WTC11 (cell line): ENCODE data around the gene MYO19.

Source experiments
- GRHL2 ChIP-seq: fragments of 250-450 bp; sonication (Bioruptor Pico); IDR thresholded peaks from 2 replicates; pipeline ENCODE4 v1.8.0; 2022; ENCODE audit warnings: mild to moderate bottlenecking, moderate library complexity; ENCODE audit not compliant: insufficient replicate concordance, severe bottlenecking
- NR1H2 ChIP-seq: sonication (generic); formaldehyde crosslinking; IDR thresholded peaks from 2 replicates; pipeline ENCODE4 v1.9.0; 2021; ENCODE audit warnings: mild to moderate bottlenecking, moderate library complexity, missing genetic modification reagents
- TF ChIP-seq, protein P1 (sequence below): fragments of 250-450 bp; sonication (Bioruptor Pico); IDR thresholded peaks from 2 replicates; pipeline ENCODE4 v2.1.2; 2022; ENCODE audit warnings: mild to moderate bottlenecking, moderate library complexity
- TF ChIP-seq, protein P2 (sequence below): fragments of 200-600 bp; IDR thresholded peaks from 2 replicates; pipeline ENCODE4 v1.8.0; 2022; ENCODE audit warnings: antibody characterized with exemption
- TF ChIP-seq, protein P3 (sequence below): sonication (generic); formaldehyde crosslinking; IDR thresholded peaks from 2 replicates; pipeline ENCODE4 v1.8.1; 2022; ENCODE audit warnings: low read depth, missing genetic modification reagents, borderline replicate concordance
- TF ChIP-seq, protein P4 (sequence below): sonication (generic); formaldehyde crosslinking; conservative IDR thresholded peaks from 2 replicates; pipeline ENCODE4 v1.8.1; 2023; ENCODE audit warnings: mild to moderate bottlenecking, low read depth, missing genetic modification reagents, moderate library complexity

DNA sequence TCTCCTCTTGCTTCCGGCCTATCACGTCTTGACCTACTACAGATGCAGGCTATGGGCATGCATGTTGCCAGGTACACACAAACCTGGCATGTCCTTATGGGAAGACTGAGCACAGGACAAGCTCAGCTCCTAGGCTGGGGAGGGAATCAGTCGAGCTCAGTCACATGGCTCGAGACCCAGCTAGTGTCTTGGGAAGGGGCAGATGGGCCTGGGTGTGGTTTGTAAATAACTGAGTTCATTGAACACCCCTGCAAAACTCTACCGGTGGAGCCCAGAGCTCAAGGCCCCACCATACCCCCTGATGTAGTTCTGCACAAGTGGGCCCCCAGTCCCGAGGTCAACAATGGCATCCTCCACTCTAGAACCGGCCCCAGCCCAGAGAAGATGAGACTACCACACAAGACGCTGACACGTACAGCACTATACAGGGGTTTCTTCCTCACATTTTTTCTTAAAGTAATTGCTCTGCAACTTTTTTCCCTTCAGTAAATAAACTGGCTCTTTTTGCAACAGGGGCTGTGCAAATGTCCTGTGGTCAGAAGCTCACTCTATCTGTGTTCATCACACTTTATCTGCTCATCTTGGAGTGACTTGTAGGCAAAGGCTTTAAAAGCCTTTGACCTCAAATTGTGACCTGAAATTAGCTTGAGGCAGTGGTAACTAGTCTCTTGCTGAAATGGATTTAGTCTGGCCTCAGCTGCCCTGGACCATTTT, 25.2 kb downstream of the MYO19 start:
- TF ChIP-seq, protein P1, sequence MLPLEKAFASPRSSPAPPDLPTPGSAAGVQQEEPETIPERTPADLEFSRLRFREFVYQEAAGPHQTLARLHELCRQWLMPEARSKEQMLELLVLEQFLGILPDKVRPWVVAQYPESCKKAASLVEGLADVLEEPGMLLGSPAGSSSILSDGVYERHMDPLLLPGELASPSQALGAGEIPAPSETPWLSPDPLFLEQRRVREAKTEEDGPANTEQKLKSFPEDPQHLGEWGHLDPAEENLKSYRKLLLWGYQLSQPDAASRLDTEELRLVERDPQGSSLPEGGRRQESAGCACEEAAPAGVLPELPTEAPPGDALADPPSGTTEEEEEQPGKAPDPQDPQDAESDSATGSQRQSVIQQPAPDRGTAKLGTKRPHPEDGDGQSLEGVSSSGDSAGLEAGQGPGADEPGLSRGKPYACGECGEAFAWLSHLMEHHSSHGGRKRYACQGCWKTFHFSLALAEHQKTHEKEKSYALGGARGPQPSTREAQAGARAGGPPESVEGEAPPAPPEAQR (CRISPR knock-in tag) = no peak
- TF ChIP-seq, protein P2, sequence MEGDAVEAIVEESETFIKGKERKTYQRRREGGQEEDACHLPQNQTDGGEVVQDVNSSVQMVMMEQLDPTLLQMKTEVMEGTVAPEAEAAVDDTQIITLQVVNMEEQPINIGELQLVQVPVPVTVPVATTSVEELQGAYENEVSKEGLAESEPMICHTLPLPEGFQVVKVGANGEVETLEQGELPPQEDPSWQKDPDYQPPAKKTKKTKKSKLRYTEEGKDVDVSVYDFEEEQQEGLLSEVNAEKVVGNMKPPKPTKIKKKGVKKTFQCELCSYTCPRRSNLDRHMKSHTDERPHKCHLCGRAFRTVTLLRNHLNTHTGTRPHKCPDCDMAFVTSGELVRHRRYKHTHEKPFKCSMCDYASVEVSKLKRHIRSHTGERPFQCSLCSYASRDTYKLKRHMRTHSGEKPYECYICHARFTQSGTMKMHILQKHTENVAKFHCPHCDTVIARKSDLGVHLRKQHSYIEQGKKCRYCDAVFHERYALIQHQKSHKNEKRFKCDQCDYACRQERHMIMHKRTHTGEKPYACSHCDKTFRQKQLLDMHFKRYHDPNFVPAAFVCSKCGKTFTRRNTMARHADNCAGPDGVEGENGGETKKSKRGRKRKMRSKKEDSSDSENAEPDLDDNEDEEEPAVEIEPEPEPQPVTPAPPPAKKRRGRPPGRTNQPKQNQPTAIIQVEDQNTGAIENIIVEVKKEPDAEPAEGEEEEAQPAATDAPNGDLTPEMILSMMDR = no peak
- TF ChIP-seq, protein P3, sequence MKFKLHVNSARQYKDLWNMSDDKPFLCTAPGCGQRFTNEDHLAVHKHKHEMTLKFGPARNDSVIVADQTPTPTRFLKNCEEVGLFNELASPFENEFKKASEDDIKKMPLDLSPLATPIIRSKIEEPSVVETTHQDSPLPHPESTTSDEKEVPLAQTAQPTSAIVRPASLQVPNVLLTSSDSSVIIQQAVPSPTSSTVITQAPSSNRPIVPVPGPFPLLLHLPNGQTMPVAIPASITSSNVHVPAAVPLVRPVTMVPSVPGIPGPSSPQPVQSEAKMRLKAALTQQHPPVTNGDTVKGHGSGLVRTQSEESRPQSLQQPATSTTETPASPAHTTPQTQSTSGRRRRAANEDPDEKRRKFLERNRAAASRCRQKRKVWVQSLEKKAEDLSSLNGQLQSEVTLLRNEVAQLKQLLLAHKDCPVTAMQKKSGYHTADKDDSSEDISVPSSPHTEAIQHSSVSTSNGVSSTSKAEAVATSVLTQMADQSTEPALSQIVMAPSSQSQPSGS (CRISPR knock-in tag) = no peak
- TF ChIP-seq NR1H2 (CRISPR knock-in tag) = no peak
- TF ChIP-seq GRHL2 (CRISPR knock-in tag) = no peak
- TF ChIP-seq, protein P4, sequence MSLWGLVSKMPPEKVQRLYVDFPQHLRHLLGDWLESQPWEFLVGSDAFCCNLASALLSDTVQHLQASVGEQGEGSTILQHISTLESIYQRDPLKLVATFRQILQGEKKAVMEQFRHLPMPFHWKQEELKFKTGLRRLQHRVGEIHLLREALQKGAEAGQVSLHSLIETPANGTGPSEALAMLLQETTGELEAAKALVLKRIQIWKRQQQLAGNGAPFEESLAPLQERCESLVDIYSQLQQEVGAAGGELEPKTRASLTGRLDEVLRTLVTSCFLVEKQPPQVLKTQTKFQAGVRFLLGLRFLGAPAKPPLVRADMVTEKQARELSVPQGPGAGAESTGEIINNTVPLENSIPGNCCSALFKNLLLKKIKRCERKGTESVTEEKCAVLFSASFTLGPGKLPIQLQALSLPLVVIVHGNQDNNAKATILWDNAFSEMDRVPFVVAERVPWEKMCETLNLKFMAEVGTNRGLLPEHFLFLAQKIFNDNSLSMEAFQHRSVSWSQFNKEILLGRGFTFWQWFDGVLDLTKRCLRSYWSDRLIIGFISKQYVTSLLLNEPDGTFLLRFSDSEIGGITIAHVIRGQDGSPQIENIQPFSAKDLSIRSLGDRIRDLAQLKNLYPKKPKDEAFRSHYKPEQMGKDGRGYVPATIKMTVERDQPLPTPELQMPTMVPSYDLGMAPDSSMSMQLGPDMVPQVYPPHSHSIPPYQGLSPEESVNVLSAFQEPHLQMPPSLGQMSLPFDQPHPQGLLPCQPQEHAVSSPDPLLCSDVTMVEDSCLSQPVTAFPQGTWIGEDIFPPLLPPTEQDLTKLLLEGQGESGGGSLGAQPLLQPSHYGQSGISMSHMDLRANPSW (CRISPR knock-in tag) = no peak
